ENCODE data around the gene TDRKH.

DNA sequence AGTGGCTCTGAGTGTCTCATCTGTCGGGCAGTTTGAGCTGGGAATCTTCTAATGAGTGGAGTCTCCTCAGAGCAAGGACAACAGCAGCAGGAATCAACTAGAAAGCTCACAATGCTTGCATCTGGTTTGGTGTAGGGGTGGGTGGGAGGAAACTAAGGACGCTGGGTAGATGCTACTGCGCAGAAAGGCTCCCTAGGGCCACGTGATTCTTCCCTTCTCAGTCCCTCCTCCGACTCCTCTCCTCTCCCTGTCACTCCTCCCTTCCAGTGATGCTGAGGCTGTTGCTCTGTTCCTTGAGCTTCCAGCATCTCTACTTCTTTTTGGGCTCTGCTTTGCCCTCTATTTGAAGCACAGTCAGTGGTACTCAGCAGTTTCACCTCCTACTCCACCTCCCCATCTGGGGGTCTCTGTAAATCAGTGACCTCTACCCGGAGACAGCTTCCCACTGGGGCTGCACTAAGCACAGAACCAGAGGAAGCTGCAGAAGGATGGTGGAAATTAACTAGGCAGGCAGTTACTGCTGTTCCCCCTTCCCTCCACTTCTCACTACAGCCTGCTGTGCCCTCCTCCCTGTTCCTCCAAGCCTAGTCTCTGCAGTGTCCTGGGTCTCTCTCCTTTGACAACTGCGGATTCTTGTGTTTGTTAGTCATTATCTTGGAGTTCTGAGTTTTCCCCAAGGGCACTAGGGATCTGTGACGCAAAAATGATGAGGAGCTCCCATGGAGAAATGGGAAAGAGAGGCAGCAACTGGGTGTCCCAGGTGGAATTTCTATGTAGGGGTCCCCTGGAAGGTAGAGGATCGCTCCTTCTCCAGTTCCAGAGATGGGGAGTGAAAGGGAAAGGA lies 9.1 kb upstream of the TDRKH start:
- TF ChIP-seq, protein P1, sequence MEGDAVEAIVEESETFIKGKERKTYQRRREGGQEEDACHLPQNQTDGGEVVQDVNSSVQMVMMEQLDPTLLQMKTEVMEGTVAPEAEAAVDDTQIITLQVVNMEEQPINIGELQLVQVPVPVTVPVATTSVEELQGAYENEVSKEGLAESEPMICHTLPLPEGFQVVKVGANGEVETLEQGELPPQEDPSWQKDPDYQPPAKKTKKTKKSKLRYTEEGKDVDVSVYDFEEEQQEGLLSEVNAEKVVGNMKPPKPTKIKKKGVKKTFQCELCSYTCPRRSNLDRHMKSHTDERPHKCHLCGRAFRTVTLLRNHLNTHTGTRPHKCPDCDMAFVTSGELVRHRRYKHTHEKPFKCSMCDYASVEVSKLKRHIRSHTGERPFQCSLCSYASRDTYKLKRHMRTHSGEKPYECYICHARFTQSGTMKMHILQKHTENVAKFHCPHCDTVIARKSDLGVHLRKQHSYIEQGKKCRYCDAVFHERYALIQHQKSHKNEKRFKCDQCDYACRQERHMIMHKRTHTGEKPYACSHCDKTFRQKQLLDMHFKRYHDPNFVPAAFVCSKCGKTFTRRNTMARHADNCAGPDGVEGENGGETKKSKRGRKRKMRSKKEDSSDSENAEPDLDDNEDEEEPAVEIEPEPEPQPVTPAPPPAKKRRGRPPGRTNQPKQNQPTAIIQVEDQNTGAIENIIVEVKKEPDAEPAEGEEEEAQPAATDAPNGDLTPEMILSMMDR (IDR thresholded peaks at IDR 0.05): no peak
- TF ChIP-seq POLR2A (IDR thresholded peaks at IDR 0.05) (no peak), POLR2AphosphoS5 (IDR thresholded peaks at IDR 0.05) (no peak)
